ENCODE results near the gene BPIFB4.

- TF ChIP-seq POLR2AphosphoS5 (IDR thresholded peaks at IDR 0.05; ENCODE audit: borderline replicate concordance, low read depth, low read length) (no peak), EZH2 (IDR thresholded peaks at IDR 0.05) (no peak), FOXP2 (optimal IDR thresholded peaks at IDR 0.05; ENCODE audit: control extremely low read depth, extremely low read length, insufficient read depth) (no peak)
Observed at GRCh38 chr20:33033381-33033780, 46.1 kb upstream of the BPIFB4 start.
